ENCODE measurements around the gene SCN2A.

Gene SCN2A
- 0 reads per million in 3 experiments for total RNA-seq

DNA sequence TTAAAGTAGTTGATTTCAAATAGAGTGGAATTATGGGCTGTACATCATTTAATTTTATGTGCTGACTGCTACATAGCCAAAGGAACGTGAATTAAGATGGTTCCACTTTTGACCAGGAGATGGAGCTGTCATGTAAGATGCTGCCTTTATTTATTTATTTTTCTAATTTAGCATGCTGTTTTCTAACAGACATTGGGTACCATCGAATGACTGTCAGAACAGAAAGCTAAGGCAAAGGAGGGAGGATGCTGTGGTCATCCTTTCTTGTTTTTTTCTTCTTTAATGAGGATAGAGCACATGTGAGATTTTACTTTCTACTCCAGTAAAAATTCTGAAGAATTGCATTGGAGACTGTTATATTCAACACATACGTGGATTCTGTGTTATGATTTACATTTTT is at the start of gene SCN2A:
TSS of gene SCN2A (plus strand) at position 185 of the 400 bp plus-strand sequence. CDS start 56,410 bp downstream, outside the sequence.
- DNase-seq = no peak

DNA sequence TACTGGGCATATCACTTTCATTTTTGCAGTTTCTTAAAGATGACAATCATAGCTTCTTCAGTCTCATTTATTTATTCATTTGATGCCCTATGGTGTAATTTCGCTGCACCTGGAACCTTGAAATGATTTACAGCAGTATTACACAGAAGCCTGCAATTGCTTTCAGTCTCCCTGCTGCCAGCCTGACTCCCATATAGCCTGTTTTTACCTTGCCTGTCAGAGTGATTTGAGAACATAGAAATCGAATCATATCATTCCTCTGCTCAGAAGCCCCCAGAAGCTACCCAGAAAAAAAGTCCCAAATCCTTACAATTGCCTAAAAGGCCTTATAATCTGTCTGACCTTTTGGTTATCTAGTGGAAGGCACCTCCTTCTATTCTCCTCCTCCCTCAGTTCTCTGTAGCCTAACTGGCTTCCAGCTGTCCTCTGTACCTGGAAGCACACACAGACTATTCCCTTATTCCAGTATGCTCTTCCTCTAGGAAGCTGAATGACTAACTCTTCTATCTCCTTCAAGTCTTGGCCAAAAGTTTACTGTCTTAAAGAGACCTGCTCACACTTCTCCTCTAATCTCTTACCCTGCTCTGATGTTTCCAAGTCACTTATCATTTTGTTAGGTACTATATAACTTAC is 48.0 kb upstream of the SCN2A start:
- no peak for DNase-seq

DNA sequence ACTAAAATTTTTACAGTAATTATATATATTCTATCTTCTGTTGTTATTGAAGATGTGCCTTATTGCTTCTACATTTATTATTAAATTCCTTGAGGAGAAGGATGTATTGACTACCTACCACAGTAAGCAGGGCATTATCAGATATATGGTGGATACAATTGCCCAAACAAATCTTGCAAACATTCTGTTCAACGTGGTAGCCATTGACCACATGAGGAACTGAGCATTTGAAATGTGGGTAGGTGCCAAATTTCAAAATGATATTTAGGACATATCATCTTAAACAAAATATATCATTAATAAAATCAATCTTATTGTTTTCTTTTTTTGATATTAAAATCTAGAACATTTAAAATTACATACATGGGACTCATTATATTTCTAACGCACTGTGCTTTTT is 46.5 kb upstream of the SCN2A start:
- DNase-seq = no peak

DNA sequence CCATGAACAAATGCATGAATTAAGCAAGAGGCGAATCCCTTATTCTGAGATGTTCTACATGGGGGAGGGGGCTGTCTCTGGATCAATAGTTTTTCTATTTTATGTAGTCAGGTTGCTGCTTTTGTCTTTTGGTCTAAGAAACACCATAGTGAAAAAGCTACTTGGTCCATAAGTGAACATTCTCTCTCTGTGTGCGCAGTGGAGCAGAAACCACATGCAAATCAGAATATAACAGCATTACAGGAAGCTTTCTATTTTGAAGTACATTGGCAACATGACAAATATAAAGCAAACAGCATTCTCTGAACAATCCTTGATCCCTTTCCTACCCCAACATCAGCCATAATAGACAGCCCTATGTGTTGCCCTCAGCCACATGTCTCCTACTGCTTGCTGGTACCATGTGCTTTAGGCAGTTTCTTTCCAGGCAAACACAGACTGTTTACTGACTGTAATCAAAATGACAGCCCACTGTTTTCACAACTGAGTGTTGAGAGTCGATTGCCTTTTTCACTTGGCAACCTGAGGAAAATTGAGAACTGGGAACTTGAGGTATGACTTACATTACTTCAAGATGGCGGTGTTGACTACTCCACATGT is 45.9 kb upstream of the SCN2A start:
- DNase-seq = no peak

DNA sequence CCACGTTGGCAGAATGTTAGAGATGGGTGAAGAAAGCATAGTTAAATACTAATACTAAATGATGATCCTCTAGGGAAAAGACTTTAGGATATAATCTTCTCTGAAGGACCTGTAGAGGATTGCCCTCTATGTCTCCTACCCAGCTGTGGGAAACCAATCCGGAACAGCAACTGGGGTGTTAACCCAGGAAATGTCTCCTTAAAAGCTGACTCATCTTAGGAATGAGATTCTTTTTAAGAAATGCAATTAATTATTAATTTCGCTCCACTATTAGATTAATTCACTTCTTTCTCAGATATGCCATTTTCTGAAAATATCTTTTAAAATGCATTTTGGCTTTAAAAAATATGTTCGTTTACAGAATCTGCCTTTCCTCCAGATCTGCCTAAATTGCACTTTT is 42.8 kb upstream of the SCN2A start:
- DNase-seq = no peak

DNA sequence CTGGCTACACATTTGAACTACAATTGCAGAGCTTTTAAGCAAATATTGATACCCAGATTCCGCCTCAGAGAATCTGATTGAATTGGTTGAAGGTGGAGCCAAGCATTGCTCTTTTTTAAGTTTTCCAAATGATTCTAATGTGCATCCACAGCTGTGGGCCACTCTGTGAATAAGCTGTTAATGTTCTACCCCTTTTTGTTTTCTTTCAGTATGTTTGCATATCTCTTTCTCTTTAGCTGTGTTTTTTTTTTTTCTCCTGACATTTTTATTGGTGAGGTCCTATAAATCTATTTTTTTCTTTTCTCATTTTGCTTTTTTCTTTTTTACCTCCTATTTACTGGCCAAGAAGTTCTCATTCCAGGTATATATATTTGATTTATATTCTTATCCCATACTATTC is 41.9 kb upstream of the SCN2A start:
- DNase-seq = no peak

DNA sequence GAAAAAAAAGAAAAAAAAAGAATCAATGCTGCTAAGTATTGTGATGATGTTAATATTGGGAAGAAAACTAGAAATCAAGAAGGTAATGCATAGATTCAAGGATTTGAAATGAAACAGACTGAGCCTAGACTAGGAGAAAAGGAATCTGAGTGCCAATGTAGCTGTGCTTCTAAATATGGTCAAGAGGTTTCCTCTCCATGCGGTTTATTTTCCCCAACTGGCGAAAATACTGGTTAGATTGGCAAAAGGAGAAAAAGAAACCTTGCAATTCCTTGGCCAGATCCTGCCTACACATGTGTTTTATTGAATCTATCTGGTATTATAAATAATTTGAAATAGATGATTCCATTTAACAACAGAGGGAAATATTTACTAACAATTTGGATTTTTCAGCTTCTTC is 41.0 kb upstream of the SCN2A start:
- DNase-seq = no peak

DNA sequence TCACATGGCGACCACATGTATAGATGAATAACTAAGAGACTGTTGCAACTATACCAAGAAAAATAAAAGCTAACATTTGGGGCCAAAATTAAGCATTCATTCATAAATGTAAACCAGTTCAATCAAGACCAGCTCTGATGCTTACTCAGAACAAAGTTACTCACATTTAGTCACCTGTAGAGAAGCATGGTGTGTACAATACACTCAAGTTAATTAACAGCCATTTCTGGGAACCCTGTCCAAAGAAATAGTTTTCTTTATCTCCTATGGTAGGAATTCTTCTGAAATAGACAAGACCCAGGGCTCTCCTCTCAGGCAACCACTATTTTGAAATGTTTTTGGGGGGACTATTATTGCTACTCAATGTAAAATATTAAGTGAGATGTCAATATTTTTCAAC is 37.0 kb upstream of the SCN2A start:
- no peak for DNase-seq

DNA sequence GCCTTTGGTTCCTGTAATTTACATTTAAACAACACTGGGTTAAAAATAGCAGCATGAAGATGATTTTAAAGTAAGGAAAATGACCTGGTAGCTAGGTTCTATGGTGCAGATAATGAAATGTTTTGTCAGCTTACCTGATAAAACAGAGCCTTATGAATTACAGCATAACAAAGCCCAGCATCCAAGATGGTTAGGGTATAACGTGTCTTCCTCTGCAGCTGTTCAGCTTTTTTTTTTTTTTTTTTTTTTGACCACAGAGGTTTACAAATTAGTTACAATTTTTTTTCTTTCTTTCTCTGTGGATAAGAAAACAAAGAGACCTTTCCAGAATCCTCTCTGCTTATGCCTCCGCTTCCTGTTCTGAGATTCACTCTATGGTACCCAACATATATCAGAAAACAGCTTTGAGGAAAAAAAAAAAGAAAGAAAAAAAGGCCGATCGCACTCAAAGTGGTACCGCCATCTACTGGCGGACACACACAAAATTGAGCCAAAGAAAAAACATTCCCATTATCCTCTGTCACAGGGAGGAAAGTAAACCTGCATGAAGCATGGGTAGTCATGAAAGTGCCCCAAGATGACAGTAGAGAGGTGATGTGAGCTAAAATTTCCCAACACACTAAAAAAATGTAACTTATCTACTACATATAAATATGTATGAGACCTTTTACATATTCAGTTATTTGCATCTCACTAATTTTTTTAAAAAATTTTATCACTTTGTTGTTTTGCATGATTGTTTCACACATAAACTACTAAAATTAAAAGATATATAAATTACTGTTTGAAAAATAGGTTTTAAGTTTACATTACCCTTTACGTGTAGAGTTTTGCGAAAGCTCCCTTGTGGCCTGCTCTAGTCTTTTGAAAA is 35.3 kb upstream of the SCN2A start, which contains the start of gene SCN3A:
TSS of gene SCN3A (minus strand) at position 362 of the 871 bp plus-strand sequence. CDS start 27,656 bp downstream, outside the sequence.
- no peak for DNase-seq

DNA sequence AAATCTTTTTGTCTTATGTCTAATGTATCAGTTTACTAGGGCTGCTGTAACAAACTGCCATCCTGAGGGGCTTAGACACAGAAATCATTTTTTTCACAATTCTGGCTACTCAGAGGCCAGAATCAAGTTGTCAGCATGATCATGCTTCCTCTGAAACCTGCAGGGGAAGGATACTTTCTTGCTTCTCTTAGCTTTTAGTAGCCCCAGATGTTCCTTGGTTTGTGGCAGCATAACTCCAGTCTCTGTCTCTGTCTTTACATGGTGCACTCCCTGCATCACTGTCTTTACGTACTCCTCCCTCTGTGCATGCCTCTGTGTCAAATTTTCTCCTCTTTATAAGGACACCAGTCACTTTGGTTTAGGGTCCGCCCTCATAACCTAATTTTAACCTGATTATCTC is 33.3 kb upstream of the SCN2A start:
- no peak for DNase-seq

DNA sequence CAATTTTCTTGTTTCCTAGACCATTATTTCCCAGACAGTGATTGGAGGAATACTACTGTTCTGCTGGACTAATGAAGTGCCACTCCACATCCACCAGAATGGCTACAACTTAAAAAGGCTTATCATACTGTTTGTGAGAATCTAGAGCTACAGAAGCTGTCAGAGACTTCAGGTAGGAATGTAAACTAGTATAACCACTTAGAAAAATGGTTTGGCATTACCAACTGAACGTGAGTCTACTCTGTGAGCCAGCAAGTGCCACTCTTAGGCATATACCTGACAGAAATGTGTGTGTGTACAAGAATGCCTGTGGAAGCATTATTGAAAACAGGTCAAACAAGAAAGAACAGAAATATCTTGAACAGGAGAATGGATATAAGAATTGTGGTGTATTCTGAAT is 31.1 kb upstream of the SCN2A start:
- no peak for DNase-seq

DNA sequence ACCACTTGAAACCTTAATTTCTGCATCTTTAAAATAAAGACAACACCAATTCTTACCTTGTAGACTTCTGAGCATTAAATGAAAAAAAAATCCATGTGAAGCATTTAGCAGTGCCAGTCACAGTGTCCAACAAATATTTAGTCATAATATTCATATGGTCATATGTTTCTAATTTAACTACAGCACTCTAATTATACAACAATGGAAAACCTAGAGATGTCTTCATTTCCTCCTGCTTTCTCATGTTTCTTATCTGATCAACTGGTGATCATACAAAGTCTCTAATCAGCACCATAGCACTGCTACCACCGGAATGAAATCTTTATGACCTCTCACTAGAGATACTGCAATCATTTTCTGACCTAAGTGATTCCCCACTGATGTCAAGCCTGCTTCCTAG is 25.1 kb upstream of the SCN2A start:
- no peak for DNase-seq

DNA sequence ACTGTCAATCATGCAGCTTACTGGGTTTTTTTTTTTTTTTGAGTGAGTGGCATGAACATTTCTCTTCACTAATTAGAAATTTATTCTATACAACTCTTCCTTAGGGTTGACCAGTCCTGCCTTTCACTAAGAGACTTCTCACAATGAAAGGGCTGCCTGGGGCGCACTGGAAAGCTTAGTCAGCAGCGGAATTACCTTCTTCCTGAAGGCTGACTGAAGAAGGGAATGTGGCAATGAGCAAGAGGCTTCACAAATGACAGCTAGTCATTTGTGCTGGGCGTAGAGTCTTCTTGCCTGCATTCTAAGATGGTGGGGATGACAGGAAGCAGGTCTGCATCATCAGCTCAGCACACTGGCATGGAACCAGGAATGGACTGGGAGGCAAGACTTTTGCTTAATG is 19.7 kb upstream of the SCN2A start:
- DNase-seq = no peak

DNA sequence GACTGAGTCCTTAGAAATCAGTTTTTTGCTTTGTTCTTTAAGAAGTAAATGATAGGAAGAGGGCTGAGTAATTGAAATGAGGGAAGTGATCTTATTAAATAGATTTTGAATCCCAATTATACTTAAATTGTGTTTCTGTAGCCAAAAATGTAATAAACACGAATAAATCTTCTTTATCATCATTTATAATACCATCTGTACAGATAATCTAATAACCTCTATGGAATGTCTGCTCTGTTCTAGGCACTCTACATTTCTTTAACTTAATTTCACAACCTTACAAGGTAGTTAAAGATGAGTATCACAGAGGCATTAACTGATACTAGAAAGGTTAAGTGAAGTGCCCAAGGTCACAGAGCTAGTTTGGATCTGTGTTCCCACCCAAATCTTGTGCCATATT is 14.3 kb upstream of the SCN2A start:
- no peak for DNase-seq

DNA sequence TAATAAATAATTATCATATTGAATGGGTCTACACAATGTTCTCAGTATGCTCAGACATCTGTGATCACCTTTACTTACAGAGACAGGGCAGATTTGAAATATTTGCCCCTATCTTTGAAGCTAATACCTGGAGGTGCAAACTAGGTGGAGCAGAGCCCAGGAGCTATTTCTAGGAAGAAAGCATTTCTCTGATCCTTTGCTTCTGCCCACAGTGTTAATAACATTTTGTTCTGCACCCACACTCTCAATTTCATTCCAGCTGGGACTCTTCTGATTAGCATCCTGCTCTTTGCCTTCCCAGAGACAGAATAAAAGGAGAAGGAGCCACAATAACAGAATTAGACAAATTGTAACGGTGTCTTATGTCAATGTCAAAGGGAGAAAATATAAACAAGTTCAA is 11.6 kb upstream of the SCN2A start:
- no peak for DNase-seq

DNA sequence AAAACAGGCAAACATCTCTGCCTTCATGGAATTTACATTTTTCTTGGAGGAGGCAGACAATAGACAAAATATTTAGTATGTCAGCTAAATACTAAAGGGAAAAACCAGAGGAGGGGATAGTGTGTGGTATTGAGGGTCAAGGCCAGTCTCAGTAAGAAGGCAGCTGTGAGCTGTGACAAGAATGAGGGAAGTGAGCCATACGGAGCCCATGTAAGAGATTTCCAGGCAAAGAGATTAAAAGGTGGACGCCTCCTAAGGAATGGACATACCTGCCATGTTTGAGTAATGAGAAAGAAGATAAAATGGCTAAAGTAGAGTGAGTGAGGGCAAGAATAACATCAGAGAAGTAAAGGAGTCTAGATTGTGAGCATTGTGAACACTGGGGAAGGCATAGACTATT is 2.2 kb upstream of the SCN2A start:
- no peak for DNase-seq

DNA sequence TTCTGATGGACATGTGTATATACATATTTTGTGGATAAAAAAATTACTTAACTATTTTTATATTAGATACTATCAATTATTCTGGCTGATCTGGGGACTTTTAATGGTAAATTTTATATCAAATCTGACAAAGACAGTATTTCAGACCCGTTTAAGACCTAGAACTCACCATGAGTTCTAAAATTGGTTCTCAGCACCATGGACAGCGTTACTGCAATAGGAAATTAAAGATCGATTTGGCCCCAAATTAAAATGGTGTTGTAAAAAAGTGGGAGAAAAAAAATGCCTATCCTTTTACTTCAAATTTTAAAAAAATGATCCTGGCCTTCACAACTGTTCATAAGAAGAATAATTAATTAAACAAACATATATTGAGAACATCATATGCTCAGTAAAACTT is 919 bp upstream of the SCN2A start:
- no peak for DNase-seq

DNA sequence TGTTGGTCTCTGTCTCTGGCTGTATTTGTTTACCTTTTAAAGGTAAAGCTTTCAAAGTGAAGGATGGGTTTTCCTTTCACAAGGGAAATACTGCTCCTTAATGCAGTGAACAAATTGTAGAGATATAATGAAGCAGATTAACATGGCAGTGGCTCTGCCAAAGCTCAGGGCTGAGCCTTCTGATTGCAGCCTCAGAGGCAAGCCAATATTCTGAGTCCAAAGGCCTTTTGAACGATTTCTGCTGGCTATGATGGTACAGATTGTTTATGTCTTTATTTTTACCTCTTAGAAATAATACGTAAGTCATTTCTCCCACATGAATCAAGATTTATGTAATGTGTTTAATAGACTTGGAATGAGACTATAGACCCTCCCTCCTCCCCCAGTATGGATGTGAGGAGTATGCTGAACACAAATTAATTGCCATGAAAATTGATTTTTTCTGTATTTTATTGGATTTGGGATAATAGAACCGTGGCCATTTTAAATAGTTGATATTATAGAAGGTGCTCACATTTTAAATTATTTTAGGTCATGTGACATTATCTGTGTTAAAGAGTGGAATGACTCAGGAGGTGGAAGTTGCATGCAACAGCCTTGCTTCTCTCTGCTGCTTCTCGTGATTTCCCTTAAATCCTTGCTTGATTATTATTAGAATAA is 772 bp downstream of the SCN2A start:
- DNase-seq = no peak

DNA sequence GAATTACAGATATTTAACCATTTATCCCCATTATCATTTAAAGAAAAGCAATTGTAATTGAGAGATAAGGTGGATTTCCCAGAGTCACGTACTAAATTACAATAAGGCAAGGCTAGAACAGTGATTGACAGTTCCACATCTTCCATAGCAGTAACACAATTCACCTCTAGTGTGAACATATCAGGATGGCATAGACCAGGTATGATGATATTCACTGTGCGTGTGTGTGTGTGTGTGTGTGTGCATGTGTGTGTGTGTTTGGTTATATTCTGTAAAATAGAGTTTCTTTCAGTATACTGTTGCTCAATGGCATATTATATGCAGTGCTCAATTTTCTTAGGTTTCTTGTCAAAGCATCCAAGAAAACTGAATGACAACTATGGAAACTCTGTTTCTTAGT is 1.7 kb downstream of the SCN2A start:
- no peak for DNase-seq

DNA sequence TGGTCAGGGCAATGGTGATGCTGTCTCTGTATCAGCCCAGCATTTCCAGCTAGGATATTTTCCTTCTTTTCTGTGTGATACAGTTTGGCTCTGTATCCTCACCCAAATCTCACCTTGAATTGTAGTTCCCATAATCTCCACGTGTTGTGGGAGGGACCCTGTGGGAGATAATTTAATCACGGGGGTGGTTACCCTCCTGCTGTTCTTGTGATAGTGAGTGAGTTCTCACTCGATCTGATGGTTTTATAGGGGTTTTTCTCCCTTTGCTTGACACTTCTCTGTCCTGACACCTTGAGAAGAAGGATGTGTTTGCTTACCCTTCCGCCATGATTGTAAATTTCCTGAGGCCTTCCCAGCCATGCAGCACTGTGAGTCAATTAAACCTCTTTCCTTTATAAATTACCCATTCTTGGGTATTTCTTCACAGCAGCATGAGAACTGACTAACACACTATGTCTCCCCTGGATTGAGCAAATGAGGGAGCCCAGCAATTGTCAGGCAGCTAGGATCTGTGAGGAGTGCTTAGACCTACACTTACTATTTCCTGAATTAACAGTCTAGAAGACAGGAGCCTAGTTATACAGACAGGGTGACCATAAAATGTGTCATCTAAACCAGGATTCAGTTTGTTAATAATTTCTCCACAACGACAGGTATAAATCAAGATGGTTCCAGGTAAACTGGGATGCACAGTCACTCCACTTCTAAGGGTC is 6.0 kb downstream of the SCN2A start:
- DNase-seq = no peak

DNA sequence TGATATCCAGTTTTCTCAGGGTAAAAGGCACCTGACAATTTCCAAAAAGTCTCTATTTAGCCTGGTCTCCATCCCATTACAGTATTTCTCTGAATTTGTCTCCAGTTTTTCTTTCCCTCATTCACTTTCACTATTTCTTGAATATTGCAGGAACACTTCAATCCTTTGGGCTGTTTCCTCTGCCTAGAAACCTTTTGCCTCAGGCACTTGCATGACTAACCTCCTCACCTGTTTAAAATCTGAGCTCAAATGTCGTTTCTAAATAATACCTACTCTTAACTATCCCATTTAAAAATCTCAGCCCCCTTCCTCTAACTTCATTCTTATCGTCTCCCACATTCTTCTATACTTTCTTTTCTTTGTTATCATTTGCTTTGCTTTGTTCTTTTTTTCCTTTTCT is 9.0 kb downstream of the SCN2A start:
- DNase-seq = no peak

DNA sequence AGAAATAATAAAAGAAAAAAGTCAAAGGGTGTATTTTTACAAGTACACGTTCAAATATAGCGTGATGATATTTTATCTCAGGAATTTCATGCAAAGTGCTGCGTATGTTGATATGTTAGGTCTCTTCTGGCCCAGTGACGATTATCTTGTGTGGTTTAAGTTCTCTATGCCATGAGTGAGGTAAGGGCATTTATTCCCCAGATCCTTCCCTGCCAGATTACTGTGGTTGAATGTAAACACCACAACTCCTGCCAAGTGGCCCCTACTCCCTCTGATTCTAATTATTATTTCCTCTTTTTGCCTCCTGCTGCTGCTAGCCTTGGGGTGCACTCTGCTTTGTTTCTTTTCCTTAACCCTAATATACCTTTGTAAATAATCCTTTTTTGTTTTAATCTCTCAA is 12.2 kb downstream of the SCN2A start:
- no peak for DNase-seq

DNA sequence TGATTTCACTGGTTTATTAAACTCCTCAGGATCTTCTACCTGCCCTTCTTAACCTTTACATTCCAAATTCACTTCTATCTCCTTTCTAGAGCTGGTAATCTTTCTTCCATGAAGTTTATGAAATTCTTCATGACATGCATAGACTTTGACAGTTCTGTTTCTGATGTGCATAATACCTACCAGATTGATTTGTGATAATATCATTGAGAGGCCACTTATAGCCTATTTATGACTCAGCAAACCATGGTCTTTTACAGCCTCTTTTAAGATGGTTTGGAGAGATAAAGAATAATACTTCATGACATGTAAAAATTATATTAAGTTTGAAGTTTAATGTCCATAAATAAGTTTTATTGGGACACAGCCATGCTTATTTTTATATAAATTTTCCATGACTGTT is 14.0 kb downstream of the SCN2A start:
- DNase-seq = no peak

All from central memory CD4-positive, alpha-beta T cell (primary cell).